ENCODE measurements around the gene VPS51. TPM values are rescaled to one million over a fixed set of nuclear protein-coding genes. Genes with fewer than 3 reads are reported as not detected.

The VPS51 gene
- total and polyA plus RNA-seq, 2 of the 13 experiments (the other 11 are each of a cell fraction or from before 2014, with no cell fraction given) = 76.3 to 90.6 TPM

DNA sequence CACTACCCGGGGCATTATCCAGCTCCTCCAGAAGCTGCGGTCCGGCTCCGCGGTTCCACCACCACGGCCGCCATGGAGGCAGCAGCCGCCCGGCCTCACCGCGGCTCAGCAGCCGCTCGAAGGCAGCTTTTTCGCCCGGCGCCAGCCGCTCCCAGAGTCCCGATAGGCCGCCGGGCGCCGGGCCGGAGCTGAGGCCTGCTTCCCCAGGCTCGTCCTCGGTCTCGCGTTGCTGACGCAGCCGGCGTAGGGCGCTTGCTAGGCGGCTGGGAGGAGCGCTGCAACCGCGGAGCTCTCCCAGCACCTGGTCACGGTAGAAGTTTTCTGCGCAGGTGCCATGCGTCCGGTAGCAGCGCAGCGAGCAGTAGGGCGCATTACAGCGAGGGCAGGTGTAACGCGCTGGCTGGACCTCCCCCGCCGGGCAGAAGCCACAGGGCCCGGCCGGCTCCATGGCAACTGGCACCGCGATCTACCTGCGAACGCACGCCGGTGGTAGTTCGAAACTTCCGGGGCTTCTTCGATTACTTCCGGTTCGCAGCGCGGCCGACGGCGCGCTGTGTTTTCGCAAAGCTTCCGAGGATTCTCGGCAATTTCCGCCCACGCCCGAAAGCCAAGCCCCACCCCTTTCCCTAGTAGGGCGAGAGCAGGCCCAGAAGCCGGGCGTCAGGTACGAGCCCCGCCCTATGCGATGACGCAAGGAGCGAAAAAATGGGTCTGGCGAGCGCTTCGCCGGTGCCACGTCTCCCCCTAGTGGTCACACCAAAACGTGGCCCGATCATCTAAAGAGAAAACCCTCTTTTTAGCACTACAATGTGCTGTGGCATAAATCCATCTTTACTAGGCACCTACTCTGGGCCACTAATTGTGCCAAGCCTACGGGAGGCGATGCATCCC lies 21.4 kb downstream of the VPS51 start, which contains the start of gene ZNHIT2 (continued):
- TF ChIP-seq ZNF644 (CRISPR knock-in tag; IDR thresholded peaks at IDR 0.05; ENCODE audit: low read depth) (no peak), ZFY (CRISPR knock-in tag; IDR thresholded peaks at IDR 0.05) (peak; percentile 100), ZNF761 (CRISPR knock-in tag; conservative IDR thresholded peaks at IDR 0.05) (peak; percentile 88; the same call in 1 of the 2 replicates), ZNF329 (CRISPR knock-in tag; IDR thresholded peaks at IDR 0.05; ENCODE audit: low read depth) (no peak), RORA (CRISPR knock-in tag; IDR thresholded peaks at IDR 0.05) (no peak), ZNF670 (CRISPR knock-in tag; IDR thresholded peaks at IDR 0.05; ENCODE audit: borderline replicate concordance) (peak; percentile 87; the same call in 1 of the 2 replicates), EHMT2 (IDR thresholded peaks at IDR 0.05; ENCODE audit: borderline replicate concordance, low read depth, low read length) (no peak), AHR (CRISPR knock-in tag; IDR thresholded peaks at IDR 0.05) (no peak), REPIN1 (CRISPR knock-in tag; IDR thresholded peaks at IDR 0.05; ENCODE audit: borderline replicate concordance, low read depth) (0 out of 2 replicates have a peak, but pooled peaks have one; percentile 38), REXO4 (CRISPR knock-in tag; IDR thresholded peaks at IDR 0.05; ENCODE audit: borderline replicate concordance) (no peak), SPEN (CRISPR knock-in tag; IDR thresholded peaks at IDR 0.05; ENCODE audit: low read depth) (peak; percentile 80), ZNF354B (CRISPR knock-in tag; IDR thresholded peaks at IDR 0.05) (no peak), PPARG (CRISPR knock-in tag; conservative IDR thresholded peaks at IDR 0.05) (no peak; the same call in 1 of the 2 replicates), ZNF350 (CRISPR knock-in tag; IDR thresholded peaks at IDR 0.05; ENCODE audit: borderline replicate concordance, low read depth) (peak; percentile 77; the same call in 1 of the 2 replicates), CCDC6 (CRISPR knock-in tag; IDR thresholded peaks at IDR 0.05) (peak; percentile 81), MEIS2 (CRISPR knock-in tag; IDR thresholded peaks at IDR 0.05) (no peak; the same call in none of the 2 replicates), ZNF138 (CRISPR knock-in tag; IDR thresholded peaks at IDR 0.05; ENCODE audit: low read depth) (0 out of 2 replicates have a peak, but pooled peaks have one; percentile 81), ZNF879 (CRISPR knock-in tag; IDR thresholded peaks at IDR 0.05) (no peak), ZNF44 (CRISPR knock-in tag; IDR thresholded peaks at IDR 0.05) (no peak)
- TF ChIP-seq, protein P1, sequence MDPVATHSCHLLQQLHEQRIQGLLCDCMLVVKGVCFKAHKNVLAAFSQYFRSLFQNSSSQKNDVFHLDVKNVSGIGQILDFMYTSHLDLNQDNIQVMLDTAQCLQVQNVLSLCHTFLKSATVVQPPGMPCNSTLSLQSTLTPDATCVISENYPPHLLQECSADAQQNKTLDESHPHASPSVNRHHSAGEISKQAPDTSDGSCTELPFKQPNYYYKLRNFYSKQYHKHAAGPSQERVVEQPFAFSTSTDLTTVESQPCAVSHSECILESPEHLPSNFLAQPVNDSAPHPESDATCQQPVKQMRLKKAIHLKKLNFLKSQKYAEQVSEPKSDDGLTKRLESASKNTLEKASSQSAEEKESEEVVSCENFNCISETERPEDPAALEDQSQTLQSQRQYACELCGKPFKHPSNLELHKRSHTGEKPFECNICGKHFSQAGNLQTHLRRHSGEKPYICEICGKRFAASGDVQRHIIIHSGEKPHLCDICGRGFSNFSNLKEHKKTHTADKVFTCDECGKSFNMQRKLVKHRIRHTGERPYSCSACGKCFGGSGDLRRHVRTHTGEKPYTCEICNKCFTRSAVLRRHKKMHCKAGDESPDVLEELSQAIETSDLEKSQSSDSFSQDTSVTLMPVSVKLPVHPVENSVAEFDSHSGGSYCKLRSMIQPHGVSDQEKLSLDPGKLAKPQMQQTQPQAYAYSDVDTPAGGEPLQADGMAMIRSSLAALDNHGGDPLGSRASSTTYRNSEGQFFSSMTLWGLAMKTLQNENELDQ (CRISPR knock-in tag; IDR thresholded peaks at IDR 0.05; ENCODE audit: borderline replicate concordance) = no peak
- TF ChIP-seq, protein P2, sequence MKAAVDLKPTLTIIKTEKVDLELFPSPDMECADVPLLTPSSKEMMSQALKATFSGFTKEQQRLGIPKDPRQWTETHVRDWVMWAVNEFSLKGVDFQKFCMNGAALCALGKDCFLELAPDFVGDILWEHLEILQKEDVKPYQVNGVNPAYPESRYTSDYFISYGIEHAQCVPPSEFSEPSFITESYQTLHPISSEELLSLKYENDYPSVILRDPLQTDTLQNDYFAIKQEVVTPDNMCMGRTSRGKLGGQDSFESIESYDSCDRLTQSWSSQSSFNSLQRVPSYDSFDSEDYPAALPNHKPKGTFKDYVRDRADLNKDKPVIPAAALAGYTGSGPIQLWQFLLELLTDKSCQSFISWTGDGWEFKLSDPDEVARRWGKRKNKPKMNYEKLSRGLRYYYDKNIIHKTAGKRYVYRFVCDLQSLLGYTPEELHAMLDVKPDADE (CRISPR knock-in tag; IDR thresholded peaks at IDR 0.05) = no peak
- TF ChIP-seq, protein P3, sequence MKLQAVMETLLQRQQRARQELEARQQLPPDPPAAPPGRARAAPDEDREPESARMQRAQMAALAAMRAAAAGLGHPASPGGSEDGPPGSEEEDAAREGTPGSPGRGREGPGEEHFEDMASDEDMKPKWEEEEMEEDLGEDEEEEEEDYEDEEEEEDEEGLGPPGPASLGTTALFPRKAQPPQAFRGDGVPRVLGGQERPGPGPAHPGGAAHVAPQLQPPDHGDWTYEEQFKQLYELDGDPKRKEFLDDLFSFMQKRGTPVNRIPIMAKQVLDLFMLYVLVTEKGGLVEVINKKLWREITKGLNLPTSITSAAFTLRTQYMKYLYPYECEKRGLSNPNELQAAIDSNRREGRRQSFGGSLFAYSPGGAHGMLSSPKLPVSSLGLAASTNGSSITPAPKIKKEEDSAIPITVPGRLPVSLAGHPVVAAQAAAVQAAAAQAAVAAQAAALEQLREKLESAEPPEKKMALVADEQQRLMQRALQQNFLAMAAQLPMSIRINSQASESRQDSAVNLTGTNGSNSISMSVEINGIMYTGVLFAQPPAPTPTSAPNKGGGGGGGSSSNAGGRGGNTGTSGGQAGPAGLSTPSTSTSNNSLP (IDR thresholded peaks at IDR 0.05; ENCODE audit: low read depth, low read length) = peak; percentile 21; the same call in 1 of the 2 replicates
- TF ChIP-seq, protein P4, sequence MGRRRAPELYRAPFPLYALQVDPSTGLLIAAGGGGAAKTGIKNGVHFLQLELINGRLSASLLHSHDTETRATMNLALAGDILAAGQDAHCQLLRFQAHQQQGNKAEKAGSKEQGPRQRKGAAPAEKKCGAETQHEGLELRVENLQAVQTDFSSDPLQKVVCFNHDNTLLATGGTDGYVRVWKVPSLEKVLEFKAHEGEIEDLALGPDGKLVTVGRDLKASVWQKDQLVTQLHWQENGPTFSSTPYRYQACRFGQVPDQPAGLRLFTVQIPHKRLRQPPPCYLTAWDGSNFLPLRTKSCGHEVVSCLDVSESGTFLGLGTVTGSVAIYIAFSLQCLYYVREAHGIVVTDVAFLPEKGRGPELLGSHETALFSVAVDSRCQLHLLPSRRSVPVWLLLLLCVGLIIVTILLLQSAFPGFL (CRISPR knock-in tag; IDR thresholded peaks at IDR 0.05) = no peak
